Myocyte (in vitro differentiated cells): Measurements from ENCODE around the gene EPHA3. TPM values are rescaled to one million over a fixed set of nuclear protein-coding genes. Genes with fewer than 3 reads are reported as not detected.

Source experiments
- DNase-seq: peaks from one replicate; pipeline ENCODE4 v3.0.0-alpha.2; 2012; ENCODE audit warnings: low read depth
- total RNA-seq: library from RNA; depleted of rRNA; stranded (reverse); fragments of >200 nt; gene quantifications from 2 replicates; pipeline ENCODE4 v1.2.3, GENCODE V29; 2014

EPHA3 gene
- total RNA-seq, 1 donor from 2014 or later = 0.48 TPM

- no peak for DNase-seq
Observed at GRCh38 chr3:89434621-89435380, 327.4 kb downstream of the EPHA3 start.

GRCh38 chr3:89436846-89437245, 329.4 kb downstream of the EPHA3 start:
- no peak for DNase-seq

DNA sequence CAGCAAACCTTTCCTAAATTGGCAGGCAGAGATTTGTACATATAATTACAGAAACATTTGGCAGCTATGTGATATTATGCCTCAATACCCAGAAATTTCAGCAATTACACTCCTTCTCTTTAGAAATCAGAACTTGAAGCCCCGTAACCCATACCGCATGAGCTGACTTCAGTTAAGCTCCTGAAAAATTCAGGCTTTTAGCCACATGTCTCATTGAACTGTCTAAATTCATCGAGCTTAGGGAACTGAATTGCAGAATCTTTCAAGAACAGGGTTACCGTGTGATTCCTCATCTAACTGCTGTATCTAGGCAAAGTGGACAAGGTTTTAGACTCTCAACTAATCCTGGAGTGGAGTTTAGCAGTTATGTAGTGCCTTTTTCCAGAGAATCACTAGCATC, 333.0 kb downstream of the EPHA3 start:
- no peak for DNase-seq

- DNase-seq = no peak
Observed at GRCh38 chr3:89441141-89441540, 333.7 kb downstream of the EPHA3 start.

DNA sequence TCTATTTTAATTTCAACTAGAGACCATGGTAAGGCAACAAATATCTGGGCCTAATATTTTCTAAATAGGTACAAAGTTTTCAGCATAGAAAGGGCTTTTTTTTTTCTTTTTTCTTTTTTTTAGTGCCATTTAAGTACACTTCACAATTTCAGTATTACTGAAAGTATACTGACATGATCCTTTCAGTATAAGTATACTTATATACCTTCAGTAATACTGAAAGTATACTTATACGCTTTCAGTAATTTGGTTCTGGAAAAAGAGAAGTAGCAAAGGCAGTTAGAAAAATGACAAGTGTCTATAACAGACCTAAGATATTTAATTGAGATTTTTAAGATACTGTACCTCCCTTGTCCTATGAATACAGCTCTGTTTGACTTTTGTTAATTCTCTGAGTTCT, 339.2 kb downstream of the EPHA3 start:
- DNase-seq = no peak

- DNase-seq = no peak
Observed at GRCh38 chr3:89447243-89447642, 339.8 kb downstream of the EPHA3 start.

GRCh38 chr3:89449086-89449485, 341.7 kb downstream of the EPHA3 start:
- DNase-seq = no peak

DNA sequence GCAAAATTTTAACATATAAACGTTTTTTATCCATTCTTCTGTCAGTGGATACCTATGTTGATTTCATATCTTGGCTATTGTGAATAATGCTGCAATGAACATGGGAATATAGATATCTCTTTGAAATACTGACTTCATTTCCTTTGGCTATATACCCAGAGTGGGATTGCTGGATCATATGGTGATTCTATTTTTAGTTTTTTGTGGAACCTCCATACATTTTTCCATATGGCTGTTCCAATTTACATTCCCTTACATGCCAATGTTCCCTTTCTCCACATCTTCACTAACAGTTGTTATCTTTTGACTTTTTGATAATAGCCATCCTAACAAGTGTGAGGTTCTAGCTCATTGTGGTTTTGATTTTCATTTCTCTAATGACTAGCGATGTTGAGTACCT, 344.6 kb downstream of the EPHA3 start:
- DNase-seq = no peak

GRCh38 chr3:89455240-89455639, 347.8 kb downstream of the EPHA3 start:
- no peak for DNase-seq

DNA sequence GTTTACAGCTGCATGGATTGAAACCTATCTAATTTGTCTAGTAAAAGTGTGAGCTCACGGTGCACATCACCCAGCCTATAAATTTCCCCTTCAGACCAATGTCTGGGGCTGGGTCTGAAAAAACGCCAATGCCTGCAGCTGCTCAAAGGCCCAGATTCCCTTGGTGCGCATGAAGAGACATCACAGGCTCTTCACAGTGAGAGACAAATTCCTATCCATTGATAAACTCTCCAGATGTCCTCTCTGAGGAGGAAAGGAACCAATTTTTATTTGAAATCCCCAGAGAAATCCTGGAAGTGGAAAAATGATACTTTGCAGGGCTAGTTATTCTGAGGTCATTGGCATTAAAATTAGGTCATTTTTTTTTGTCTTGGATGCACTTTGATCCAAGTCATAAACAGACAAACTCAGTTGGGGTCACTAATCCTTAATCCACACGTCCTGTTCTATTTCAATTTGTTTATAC, 360.5 kb downstream of the EPHA3 start:
- no peak for DNase-seq

GRCh38 chr3:89472101-89472500, 364.7 kb downstream of the EPHA3 start:
- DNase-seq = no peak

GRCh38 chr3:89474333-89475130, 367.1 kb downstream of the EPHA3 start:
- no peak for DNase-seq

- peak; percentile 3 for DNase-seq
Observed at GRCh38 chr3:89488800-89489580, 381.6 kb downstream of the EPHA3 start.

DNA sequence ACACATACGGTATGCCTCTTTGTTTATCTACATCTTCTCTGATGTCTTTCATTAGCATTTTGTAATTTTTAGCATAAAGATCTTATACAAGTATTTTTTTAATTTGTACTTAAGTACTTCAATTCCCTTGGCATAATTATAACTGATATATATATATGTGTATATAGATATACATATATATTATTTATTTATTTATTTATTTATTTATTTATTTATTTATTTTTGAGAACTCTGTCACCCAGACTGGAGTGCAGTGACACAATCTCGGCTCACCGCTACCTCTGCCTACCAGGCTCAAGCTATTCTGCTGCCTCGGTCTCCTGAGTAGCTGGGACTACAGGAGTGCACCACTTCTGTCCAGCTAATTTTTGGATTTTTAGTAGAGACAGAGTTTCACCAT, 382.7 kb downstream of the EPHA3 start:
- no peak for DNase-seq

- no peak for DNase-seq
Observed at GRCh38 chr3:89494734-89495133, 387.3 kb downstream of the EPHA3 start.

- DNase-seq = no peak
Observed at GRCh38 chr3:89503891-89504391, 396.5 kb downstream of the EPHA3 start.

DNA sequence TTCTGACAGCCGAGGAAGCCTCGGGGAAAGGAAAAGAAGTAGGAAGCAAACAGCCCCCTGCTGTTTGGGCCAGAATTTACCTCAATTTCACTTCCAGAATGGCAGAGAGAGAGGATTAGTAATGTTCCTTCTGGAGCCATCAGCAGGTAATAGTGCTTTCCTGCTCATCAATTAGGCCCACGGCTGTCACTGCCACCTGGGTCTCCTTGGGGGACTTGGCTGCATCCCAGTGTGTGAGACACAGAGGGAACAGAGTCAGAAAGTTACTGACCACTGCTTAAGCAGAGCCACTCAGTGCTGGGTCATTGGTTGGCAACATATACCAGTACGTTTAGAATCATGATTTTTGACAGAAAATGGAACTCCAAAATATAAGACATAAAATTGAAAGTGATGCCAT, 397.0 kb downstream of the EPHA3 start:
- DNase-seq = no peak

DNA sequence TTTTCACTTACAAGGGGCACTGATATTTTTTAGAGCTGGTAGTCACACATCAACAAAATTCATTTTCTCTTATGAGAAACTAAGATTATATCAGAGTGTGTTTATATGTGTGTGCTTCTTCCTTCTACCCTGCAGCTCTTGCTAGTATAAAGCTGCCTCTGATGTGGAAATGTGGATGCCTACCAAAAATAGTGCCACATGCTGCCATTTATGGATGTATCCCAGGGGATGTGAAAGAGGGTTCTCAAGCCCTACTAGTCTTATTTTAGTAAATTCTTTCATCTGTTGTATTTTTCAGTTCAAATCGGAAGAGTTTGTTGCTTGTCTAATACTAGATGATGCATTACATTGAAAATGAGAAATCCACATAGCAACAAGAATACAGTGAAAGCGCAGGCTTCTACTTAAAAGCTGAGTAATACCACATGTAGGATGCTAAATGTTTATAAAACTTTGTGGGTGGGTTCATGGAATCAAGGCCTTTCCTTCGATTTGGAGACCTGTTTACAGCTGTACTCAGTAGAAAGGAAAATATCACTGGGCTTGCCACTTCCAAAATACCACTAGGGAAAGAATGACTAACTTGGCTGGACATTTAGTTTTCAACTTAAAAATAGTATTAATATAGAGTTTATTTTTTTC, 399.2 kb downstream of the EPHA3 start:
- DNase-seq = no peak

- DNase-seq = no peak
Observed at GRCh38 chr3:89521328-89521727, 413.9 kb downstream of the EPHA3 start.

- no peak for DNase-seq
Observed at GRCh38 chr3:89522155-89522554, 414.7 kb downstream of the EPHA3 start.

GRCh38 chr3:89525609-89526008, 418.2 kb downstream of the EPHA3 start:
- DNase-seq = no peak
